OCI-LY7 (cell line): ENCODE data around the gene INSL6.

Source experiments
- CTCF ChIP-seq: fragments of 200-600 bp; sonication (generic); conservative IDR thresholded peaks from 2 replicates; pipeline ENCODE4 v1.5.1; 2014; ENCODE audit warnings: mild to moderate bottlenecking, antibody characterized with exemption, low read length, moderate library complexity, mixed read lengths
- EZH2phosphoT487 ChIP-seq: fragments of 200-600 bp; sonication (generic); IDR thresholded peaks from 2 replicates; pipeline ENCODE4 v1.6.1; 2018; ENCODE audit warnings: low read depth, borderline replicate concordance, mild to moderate bottlenecking, mixed run types, antibody characterized with exemption, low read length, moderate library complexity, mixed read lengths

DNA sequence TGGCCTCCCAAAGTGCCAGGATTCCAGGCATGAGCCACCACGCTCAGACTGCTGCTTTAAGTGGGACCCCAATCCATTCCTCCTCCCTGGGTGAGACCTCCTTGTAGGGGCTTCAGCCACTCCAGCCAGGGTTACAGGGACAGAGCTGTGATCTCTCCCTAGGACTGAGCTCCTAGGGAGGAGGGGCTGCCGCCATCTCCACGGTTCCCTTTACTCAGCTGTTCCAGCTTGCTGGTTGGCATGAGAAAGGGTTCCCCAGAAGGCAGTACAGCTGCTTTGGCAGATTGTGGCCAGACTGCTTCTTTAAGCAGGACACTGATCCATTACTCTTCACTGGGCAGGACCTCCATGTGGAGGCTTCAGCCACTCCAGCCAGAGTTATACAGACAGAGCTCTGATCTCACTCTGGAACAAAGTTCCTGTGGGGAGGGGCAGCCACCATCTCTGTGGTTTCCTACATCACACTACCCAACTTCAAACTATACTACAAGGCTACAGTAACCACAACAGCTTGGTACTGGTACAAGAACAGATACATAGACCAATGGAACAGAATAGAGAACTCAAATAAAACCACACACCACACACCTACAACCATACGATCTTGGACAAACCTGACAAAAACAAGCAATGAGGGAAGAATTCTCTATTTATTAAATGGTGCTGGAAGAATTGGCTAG, 7.2 kb downstream of the INSL6 start:
- TF ChIP-seq CTCF (no peak), EZH2phosphoT487 (no peak)
